NCI-H146 treated with DMSO at 0.1 percent for 48 hours (cell line): ENCODE data around the gene ARX.

Experiments used
- DNase-seq: peaks from one replicate; lab custom pipeline; 2025; ENCODE audit not compliant: unreplicated experiment; lab: John Stamatoyannopoulos, UW

Gene ARX

GRCh38 chrX:25001808-25002660 lies 13.7 kb downstream of the ARX start:
- DNase-seq: no peak

- no peak for DNase-seq
These were observed 16.3 kb downstream of the ARX start for GRCh38 chrX:24999511-24999910.

- no peak for DNase-seq
These were observed 19.6 kb downstream of the ARX start for GRCh38 chrX:24996096-24996709.

- DNase-seq: no peak
These were observed 21.9 kb downstream of the ARX start for GRCh38 chrX:24993879-24994278.

GRCh38 chrX:24990535-24990934 lies 25.2 kb downstream of the ARX start:
- DNase-seq: peak; percentile 86

GRCh38 chrX:24988314-24988713 lies 27.5 kb downstream of the ARX start:
- DNase-seq: peak; percentile 40

- no peak for DNase-seq
These were observed 28.0 kb downstream of the ARX start for GRCh38 chrX:24987731-24988130.

- DNase-seq: no peak
These were observed 30.6 kb downstream of the ARX start for GRCh38 chrX:24985120-24985519.

- DNase-seq: no peak
These were observed 31.8 kb downstream of the ARX start for GRCh38 chrX:24983931-24984330.

- peak; percentile 4 for DNase-seq
These were observed 33.3 kb downstream of the ARX start for GRCh38 chrX:24982306-24982965.

- no peak for DNase-seq
These were observed 34.7 kb downstream of the ARX start for GRCh38 chrX:24981030-24981429.

GRCh38 chrX:24979081-24979480 lies 36.7 kb downstream of the ARX start:
- no peak for DNase-seq

GRCh38 chrX:24969812-24970211 lies 46.0 kb downstream of the ARX start:
- DNase-seq: no peak

GRCh38 chrX:24965372-24965771 lies 50.4 kb downstream of the ARX start:
- no peak for DNase-seq

GRCh38 chrX:24963823-24964222 lies 51.9 kb downstream of the ARX start:
- DNase-seq: no peak

GRCh38 chrX:24961809-24962208 lies 54.0 kb downstream of the ARX start:
- no peak for DNase-seq

GRCh38 chrX:24956828-24957227 lies 58.9 kb downstream of the ARX start:
- DNase-seq: no peak

GRCh38 chrX:24955372-24955930 lies 60.3 kb downstream of the ARX start:
- no peak for DNase-seq

- DNase-seq: no peak
These were observed 61.0 kb downstream of the ARX start for GRCh38 chrX:24954732-24955131.
